Endothelial cell of umbilical vein (primary cell): ENCODE results near the gene DCC. TPM values are rescaled to one million over a fixed set of nuclear protein-coding genes. Genes with fewer than 3 reads are reported as not detected.

Source experiments
- BruUV-seq: library from RNA; stranded (reverse); fragments of 400-500 nt; replicated peaks from 2 replicates; lab custom pipeline; 2021; lab: Mats Ljungman, UMichigan
- CTCF ChIA-PET: fragments of 300-600, 350-600 bp; sonication (Branson Sonifier 250); formaldehyde crosslinking; loops from one replicate; lab custom pipeline; 2021; ENCODE audit warnings: antibody characterized with exemption, inconsistent platforms; lab: Charles Lee
- POLR2A ChIA-PET: fragments of 300-600, 350-600 bp; sonication (Branson Sonifier 250); formaldehyde crosslinking; loops from one replicate; lab custom pipeline; 2021; ENCODE audit warnings: antibody characterized with exemption, inconsistent platforms; lab: Charles Lee
- DNase-seq: peaks from one replicate; pipeline ENCODE4 v3.0.0-alpha.2; 2011; ENCODE audit warnings: low read depth, low spot score
- FAIRE-seq: peaks from 2 replicates; lab custom pipeline; 2011; peaks lifted over from hg19 to GRCh38; lab: Jason Lieb, UNC
- H2AFZ ChIP-seq: 2 replicates; pipeline ENCODE4 v1.6.0; 2012; ENCODE audit warnings: low read depth, low read length, control low read depth, inconsistent platforms
- H3K27ac ChIP-seq: 2 replicates; pipeline ENCODE4 v1.5.1; 2011; ENCODE audit warnings: low read depth, mild to moderate bottlenecking, control low read depth, low read length, moderate library complexity; ENCODE audit not compliant: insufficient read depth
- H3K27me3 ChIP-seq, 2 experiments: 2 replicates each; pipeline versions ENCODE4 v1.6.0 to v1.6.1; 2011; ENCODE audit warnings: low read length in 2 of 2, mixed read lengths in 1 of 2; ENCODE audit not compliant: control insufficient read depth in 2 of 2, insufficient read depth in 2 of 2
- H3K36me3 ChIP-seq, 2 experiments: 2 replicates in 1 of 2; 3 replicates in 1 of 2; pipeline ENCODE4 v1.5.1; 2011; ENCODE audit warnings: low read length in 2 of 2, mild to moderate bottlenecking in 1 of 2, moderate library complexity in 1 of 2; ENCODE audit not compliant: control insufficient read depth in 2 of 2, insufficient read depth in 2 of 2; ENCODE audit errors: extremely low read depth in 1 of 2
- H3K4me1 ChIP-seq: 3 replicates; pipeline ENCODE4 v1.5.1; 2011; ENCODE audit warnings: mild to moderate bottlenecking, low read length; ENCODE audit not compliant: control insufficient read depth, insufficient read depth; ENCODE audit errors: extremely low read depth
- H3K4me2 ChIP-seq: 2 replicates; pipeline ENCODE4 v1.6.1; 2011; ENCODE audit warnings: low read length, control low read depth, mixed read lengths; ENCODE audit not compliant: insufficient read depth
- H3K4me3 ChIP-seq, 3 experiments: fragments of 200-600 bp in 1 of 3; sonication (generic), shearing (Covaris generic) in 1 of 3; replicated peaks in 1 of 3; 2 replicates each; pipeline ENCODE4 v1.5.1; 2011 to 2016; ENCODE audit warnings: control low read depth in 3 of 3, low read length in 3 of 3, mild to moderate bottlenecking in 2 of 3, inconsistent platforms in 1 of 3, low read depth in 1 of 3, moderate library complexity in 1 of 3; ENCODE audit not compliant: insufficient read depth in 1 of 3
- H3K79me2 ChIP-seq: 2 replicates; pipeline ENCODE4 v1.6.0; 2012; ENCODE audit warnings: low read length, inconsistent platforms; ENCODE audit not compliant: control insufficient read depth, insufficient read depth
- H3K9ac ChIP-seq: replicated peaks from 2 replicates; pipeline ENCODE3; 2011; ENCODE audit warnings: low read length, control low read depth; ENCODE audit not compliant: insufficient read depth; ENCODE audit errors: extremely low read depth
- H3K9me1 ChIP-seq: replicated peaks from 3 replicates; pipeline ENCODE4 v1.6.0; 2011; ENCODE audit warnings: mild to moderate bottlenecking, low read length; ENCODE audit not compliant: control insufficient read depth, insufficient read depth; ENCODE audit errors: extremely low read depth
- H3K9me3 ChIP-seq: replicated peaks from 2 replicates; pipeline ENCODE4 v1.5.1; 2012; ENCODE audit warnings: low read length, inconsistent platforms; ENCODE audit not compliant: control insufficient read depth, insufficient read depth
- H4K20me1 ChIP-seq: replicated peaks from 2 replicates; pipeline ENCODE3; 2011; ENCODE audit warnings: mild to moderate bottlenecking, low read length; ENCODE audit not compliant: control insufficient read depth, insufficient read depth; ENCODE audit errors: extremely low read depth
- EZH2 ChIP-seq: IDR thresholded peaks from 2 replicates; pipeline ENCODE4 v1.6.1; 2012; ENCODE audit warnings: borderline replicate concordance, low read depth, mild to moderate bottlenecking, moderate library complexity, low read length, inconsistent platforms; ENCODE audit not compliant: severe bottlenecking
- FOS ChIP-seq: IDR thresholded peaks from 2 replicates; pipeline ENCODE4 v1.6.1; 2011; ENCODE audit warnings: mild to moderate bottlenecking, low read length, moderate library complexity, borderline replicate concordance; ENCODE audit not compliant: insufficient read depth
- GATA2 ChIP-seq: IDR thresholded peaks from 2 replicates; pipeline ENCODE4 v1.7.0; 2011; ENCODE audit warnings: low read depth, mild to moderate bottlenecking, moderate library complexity, mixed read lengths, low read length; ENCODE audit not compliant: insufficient read length, insufficient read depth
- JUN ChIP-seq: IDR thresholded peaks from 2 replicates; pipeline ENCODE4 v1.6.1; 2011; ENCODE audit warnings: borderline replicate concordance, low read depth; ENCODE audit not compliant: insufficient read length, insufficient read depth
- MYC ChIP-seq: IDR thresholded peaks from one replicate; pipeline ENCODE4 v1.6.1; 2011; ENCODE audit warnings: mild to moderate bottlenecking, low read depth, low read length
- POLR2A ChIP-seq: IDR thresholded peaks from 2 replicates; pipeline ENCODE4 v1.6.1; 2012; ENCODE audit warnings: low read depth, mild to moderate bottlenecking, control low read depth, low read length
- POLR2AphosphoS5 ChIP-seq: IDR thresholded peaks from 2 replicates; pipeline ENCODE4 v1.6.1; 2012; ENCODE audit warnings: low read depth, mild to moderate bottlenecking, control low read depth, low read length, moderate library complexity; ENCODE audit not compliant: insufficient read depth
- dilution Hi-C: fragments of 300-500 bp; cut with MboI; formaldehyde crosslinking; loops from one replicate; pipeline ENCODE4 v1.15.0; 2019; ENCODE audit warnings: low sequenced_read_pairs; ENCODE audit not compliant: extremely low pct_ligation_motif_present
- intact Hi-C: fragments of 100-400 bp; cut with micrococcal nuclease; formaldehyde crosslinking; loops from one replicate; pipeline ENCODE4 v1.10.0; 2022
- polyA plus RNA-seq, 4 experiments: library from polyadenylated mRNA; depleted of rRNA in 3 of 4; stranded (reverse) in 3 of 4; unstranded in 1 of 4; fragments of >200 nt; gene quantifications; 2 replicates each; pipeline versions ENCODE4 v1.2.1 to v1.2.3, GENCODE V29; 2011 to 2012; ENCODE audit warnings: missing spikeins in 1 of 4
- total RNA-seq: library from RNA; stranded (reverse); gene quantifications from 2 replicates; pipeline ENCODE4 v1.2.3, GENCODE V29; 2021
- TF ChIP-seq, protein P1 (sequence below), 2 donors: IDR thresholded peaks; 1 replicate in 1 of 2; 2 replicates in 1 of 2; pipeline ENCODE4 v1.5.1; 2011; ENCODE audit warnings: low read length in 2 of 2, mild to moderate bottlenecking in 2 of 2, moderate library complexity in 2 of 2, control low read depth in 1 of 2, inconsistent platforms in 1 of 2, low read depth in 1 of 2; ENCODE audit not compliant: insufficient read depth in 1 of 2; ENCODE audit errors: extremely low read depth in 1 of 2
- TF ChIP-seq, protein P2 (sequence below): IDR thresholded peaks from 2 replicates; pipeline ENCODE4 v1.6.1; 2011; ENCODE audit not compliant: insufficient read depth, insufficient read length

Gene DCC
- total and polyA plus RNA-seq, 2 donors (not counting 3 experiments of a cell fraction or from before 2014, with no cell fraction given), result not detected

DNA sequence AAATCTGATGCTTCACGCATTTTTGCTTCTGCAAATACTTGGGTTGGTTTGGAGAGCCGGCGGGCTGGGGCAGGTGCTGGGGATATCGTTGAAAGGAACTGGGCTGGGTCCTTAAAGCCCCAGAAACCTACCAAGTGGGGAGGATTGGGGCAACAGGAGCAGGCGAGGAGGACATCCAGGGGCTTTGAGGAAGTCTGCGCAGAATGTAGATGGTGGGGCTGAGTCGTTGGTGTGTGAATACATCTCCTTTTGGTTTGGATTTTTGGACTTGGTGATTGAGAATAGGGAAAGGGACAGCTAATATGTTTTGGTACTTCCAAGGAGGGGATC lies 1.1 kb downstream of the DCC start:
- H2AFZ ChIP-seq, result no peak overlapping the region
- ChIA-PET CTCF (no interaction called here), POLR2A (no interaction called here)
- H3K36me3 ChIP-seq, result no peaks in the 10 kb centered on the region
- no peaks in the 10 kb centered on the region for H3K9me1 ChIP-seq
- dilution Hi-C loops, result no loop called here
- H3K27ac ChIP-seq, result no peak overlapping the region
- H4K20me1 ChIP-seq, result no peaks in the 10 kb centered on the region
- no peaks in the 10 kb centered on the region for H3K79me2 ChIP-seq
- H3K4me3 ChIP-seq, result no peak overlapping the region
- intact Hi-C loops, result no loop called here
- peaks cover 0 to 3% of the 10 kb centered on the region in 2 experiments for H3K27me3 ChIP-seq
- H3K4me2 ChIP-seq, result no peak overlapping the region
- FAIRE-seq (no peak), DNase-seq (no peak)
- no peak overlapping the region for H3K9ac ChIP-seq
- no peaks in the 10 kb centered on the region for H3K4me1 ChIP-seq
- no TSS peak for BruUV-seq
- H3K9me3 ChIP-seq, result no peaks in the 10 kb centered on the region
- TF ChIP-seq, protein P1, sequence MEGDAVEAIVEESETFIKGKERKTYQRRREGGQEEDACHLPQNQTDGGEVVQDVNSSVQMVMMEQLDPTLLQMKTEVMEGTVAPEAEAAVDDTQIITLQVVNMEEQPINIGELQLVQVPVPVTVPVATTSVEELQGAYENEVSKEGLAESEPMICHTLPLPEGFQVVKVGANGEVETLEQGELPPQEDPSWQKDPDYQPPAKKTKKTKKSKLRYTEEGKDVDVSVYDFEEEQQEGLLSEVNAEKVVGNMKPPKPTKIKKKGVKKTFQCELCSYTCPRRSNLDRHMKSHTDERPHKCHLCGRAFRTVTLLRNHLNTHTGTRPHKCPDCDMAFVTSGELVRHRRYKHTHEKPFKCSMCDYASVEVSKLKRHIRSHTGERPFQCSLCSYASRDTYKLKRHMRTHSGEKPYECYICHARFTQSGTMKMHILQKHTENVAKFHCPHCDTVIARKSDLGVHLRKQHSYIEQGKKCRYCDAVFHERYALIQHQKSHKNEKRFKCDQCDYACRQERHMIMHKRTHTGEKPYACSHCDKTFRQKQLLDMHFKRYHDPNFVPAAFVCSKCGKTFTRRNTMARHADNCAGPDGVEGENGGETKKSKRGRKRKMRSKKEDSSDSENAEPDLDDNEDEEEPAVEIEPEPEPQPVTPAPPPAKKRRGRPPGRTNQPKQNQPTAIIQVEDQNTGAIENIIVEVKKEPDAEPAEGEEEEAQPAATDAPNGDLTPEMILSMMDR (IDR thresholded peaks at IDR 0.05; ENCODE audit: extremely low read depth in 1 of 2, insufficient read depth in 1 of 2, low read depth in 1 of 2, low read length in 2 of 2), result no peak
- TF ChIP-seq MYC, result no peak
- TF ChIP-seq POLR2AphosphoS5, result no peak
- no peak for TF ChIP-seq JUN
- no peak for TF ChIP-seq GATA2
- TF ChIP-seq, protein P2, sequence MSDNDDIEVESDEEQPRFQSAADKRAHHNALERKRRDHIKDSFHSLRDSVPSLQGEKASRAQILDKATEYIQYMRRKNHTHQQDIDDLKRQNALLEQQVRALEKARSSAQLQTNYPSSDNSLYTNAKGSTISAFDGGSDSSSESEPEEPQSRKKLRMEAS, result no peak
- TF ChIP-seq POLR2A, result no peak
- TF ChIP-seq FOS, result no peak
- no peak for TF ChIP-seq EZH2
